HG02571 (cell line): Measurements from ENCODE around the gene TMEM109.

Experiments used
- ATAC-seq: cut with Tn5 transposase; IDR thresholded peaks from one replicate; pipeline ENCODE4 v1.9.1; 2021; ENCODE audit warnings: mild to moderate bottlenecking, moderate library complexity; ENCODE audit not compliant: unreplicated experiment

The TMEM109 gene, protein sequence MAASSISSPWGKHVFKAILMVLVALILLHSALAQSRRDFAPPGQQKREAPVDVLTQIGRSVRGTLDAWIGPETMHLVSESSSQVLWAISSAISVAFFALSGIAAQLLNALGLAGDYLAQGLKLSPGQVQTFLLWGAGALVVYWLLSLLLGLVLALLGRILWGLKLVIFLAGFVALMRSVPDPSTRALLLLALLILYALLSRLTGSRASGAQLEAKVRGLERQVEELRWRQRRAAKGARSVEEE

DNA sequence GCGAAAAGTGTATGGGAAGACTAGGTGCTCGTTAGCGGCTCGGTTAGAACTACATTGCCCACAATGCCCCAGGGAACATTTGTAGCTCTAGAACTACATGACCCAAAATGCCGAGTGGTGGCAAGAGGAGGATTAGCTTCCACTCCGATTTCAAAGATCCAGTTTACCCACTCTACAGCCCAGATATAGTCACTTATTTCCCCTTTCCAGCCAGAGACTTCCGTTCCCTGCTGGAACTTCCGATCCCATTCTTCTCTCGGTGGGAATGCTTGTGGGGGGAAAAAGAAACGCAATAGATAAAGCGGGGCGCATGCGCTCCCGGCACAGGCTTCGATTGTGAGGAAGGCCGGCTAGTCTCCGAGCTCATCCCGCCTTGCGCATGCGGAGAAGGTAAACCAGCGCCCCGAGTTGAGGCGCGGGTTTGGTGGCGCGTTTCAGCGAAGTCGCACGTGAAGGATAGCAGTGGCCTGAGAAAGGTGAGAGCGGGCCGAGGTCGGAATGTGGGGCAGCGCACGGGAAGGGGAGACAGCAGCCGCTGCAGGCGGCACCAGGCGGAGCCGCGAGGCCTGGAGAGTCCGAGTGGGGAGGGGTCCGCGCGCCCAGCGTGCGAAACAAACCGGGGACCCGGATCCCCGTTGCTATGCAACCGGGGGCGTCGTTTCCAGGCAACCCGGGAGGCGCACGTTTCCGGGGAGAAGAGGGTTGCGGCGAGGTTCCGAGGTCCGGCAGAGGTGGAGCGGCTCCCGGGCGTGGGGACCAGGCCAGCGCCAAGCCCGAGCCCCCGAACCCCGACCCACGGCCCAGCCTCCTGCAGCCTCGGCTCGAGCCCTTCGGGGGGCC is at the start of gene TMEM109:
TSS of gene TMEM109 (plus strand) at position 366 of the 840 bp plus-strand sequence. CDS start 5,536 bp downstream, outside the sequence.
- peak; percentile 43 for ATAC-seq

DNA sequence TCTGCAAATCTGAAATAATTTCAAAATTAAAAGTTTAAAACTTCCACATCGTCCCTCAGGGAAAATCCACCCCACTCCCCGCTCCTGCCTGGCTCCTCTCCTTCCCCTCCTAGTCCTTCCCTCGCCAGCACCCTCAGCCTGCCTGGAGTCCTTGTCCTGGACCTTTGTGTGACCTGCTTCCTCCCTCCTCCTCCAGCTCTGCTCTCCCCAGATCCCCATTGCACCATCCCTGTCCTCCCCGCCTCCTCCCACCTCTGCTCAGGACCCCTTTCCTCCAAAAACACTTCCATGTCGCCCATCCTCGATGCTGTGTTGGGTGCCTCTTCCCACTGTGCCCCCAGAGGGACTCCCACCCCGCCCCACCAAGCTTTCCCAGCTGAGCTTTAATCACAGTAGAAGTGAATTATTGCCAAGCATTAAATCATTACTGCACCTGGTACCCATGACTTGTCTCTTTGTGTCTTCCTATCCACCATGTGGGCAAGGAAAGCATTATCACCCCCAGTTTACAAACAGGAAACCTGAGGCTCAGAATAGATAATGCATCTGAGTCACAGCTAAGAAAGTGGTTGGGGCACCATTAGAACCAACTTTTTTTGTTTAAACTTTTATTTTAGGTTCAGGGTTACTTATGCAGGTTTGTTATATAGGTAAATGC is 49.0 kb upstream of the TMEM109 start:
- no peak for ATAC-seq

DNA sequence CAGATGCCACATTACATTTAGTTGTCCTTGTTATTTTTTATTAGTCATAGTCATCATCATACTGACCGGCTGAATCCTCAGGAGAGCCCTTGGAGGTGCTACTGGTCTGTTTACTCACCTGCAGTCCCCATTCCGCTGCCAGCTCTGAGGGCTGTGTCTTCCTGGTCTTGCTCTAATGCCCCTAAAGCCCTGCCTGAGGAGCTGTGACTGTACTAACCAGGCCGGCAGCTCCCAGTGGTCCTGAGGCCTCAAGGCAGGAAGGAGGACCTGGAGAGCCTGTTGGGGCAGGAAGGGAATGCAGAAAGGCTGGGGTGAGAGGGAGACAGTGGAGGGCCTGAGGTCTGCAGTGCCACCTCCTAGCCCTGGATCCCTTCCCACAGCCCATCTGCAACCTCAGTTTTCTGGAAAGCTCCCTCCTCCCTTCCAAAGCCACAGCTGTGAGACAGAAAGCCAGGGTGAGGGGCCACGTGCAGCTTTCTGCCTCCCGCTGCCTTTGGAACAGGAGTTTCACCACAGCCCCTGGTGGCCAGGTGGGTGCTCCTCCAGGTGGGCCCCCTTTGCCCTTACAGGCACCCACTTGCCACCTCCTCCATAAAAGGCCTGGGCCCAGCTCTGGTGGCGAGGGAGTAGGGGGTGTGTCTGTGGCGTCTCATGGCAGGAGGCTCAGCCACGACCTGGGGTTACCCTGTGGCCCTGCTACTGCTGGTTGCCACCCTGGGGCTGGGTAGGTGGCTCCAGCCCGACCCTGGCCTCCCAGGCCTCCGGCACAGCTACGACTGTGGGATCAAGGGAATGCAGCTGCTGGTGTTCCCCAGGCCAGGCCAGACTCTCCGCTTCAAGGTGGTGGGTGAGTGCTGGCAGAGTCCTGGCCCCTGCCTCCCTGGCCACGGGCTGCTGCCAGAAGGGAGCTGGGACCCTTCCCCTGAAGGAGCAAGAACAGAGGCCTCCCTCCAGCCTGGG is 46.8 kb upstream of the TMEM109 start, which contains the start of gene ZP1:
TSS of gene ZP1 (plus strand) at position 632 of the 960 bp plus-strand sequence. CDS start at position 652, 20 bp downstream.
- no peak for ATAC-seq

DNA sequence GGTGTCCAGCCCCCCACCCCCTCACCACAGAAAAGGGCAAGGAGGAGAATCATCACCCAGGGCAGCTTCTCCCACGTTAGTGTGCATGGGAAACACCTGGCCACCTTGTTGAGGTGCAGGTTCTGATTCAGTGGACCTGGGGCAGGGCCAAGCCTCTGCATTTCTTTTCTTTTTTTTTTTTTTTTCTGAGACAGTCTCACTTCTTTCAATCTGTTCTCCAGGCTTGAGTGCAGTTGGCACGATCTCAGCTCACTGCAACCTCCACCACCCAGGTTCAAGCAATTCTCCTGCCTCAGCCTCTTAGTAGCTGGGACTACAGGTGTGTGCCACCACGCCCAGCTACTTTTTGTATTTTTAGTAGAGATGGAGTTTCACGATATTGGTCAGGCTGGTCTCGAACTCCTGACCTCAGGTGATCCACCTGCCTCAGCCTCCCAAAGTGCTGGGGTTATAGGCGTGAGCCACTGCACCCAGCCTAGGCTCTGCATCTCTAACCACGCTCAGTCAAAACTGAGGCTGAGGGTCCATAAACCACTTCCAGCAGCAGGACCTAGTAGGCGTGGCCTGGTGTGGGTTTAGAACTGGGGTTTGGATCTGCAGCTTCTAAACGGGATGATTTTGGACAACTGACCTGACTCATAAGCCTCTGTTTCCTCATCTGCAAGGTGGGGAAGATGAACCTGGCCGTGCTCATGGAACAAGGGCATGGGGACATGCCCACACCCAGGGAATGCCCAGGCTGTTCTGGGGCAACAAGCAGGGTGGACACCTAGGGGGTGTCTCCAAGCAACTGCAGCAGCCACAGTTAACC is 45.9 kb upstream of the TMEM109 start:
- ATAC-seq = no peak

DNA sequence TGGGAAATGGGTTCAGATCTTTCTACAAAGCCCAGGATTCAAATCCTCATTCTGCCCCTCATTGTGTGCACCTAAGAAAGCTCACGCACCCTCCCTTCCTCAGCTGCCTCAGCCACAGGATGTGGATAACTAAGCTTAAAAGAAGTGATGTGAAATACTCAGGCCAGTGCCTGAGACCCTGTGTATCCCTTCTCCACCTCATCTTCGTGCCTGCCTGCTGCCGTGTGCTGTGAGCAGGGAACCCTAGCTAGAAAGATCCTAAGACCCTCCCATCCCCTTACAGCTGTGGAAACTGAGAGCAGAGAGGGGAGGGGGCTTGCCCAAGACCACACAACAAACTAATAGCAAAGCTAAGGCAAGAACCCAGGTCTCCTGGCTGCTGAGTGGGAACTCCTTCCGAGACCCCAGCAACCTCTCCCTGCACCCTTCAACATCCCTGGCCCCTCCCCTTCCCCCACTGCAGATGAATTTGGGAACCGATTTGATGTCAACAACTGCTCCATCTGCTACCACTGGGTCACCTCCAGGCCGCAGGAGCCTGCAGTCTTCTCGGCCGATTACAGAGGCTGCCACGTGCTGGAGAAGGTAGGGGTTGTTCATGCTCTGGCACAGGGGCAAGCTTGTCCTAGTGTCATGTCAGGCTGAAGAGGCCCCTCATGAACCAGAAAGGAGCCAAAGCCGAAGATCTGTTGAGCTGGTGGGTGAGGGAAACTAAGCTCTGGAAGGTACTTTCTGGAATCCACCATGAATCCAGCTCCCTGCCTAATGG is 45.1 kb upstream of the TMEM109 start:
- ATAC-seq = no peak

DNA sequence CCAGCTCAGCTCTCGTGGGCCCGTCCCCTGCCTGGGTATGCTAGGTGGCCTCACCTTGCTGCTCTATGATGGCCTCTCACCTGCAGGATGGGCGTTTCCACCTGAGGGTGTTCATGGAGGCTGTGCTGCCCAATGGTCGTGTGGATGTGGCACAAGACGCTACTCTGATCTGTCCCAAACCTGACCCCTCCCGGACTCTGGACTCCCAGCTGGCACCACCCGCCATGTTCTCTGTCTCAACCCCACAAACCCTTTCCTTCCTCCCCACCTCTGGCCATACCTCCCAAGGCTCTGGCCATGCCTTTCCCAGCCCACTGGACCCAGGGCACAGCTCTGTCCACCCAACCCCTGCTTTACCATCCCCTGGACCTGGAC is 44.5 kb upstream of the TMEM109 start:
- ATAC-seq = no peak

DNA sequence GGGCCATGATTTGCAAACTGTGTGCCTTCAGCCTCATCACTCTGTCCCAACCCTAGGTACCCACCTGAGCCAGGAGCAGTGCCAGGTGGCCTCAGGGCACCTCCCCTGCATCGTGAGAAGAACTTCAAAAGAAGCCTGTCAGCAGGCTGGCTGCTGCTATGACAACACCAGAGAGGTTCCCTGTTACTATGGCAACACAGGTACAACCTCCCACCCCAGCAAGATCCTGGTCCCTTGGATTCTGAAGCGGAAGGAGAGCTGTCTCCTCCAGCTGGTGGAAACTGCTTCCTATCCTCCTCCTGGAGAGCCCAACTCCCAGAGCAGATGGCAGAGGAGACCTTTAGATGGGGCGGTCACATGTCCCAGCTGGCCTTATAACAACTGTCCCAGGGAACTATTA is 43.7 kb upstream of the TMEM109 start:
- ATAC-seq = no peak

DNA sequence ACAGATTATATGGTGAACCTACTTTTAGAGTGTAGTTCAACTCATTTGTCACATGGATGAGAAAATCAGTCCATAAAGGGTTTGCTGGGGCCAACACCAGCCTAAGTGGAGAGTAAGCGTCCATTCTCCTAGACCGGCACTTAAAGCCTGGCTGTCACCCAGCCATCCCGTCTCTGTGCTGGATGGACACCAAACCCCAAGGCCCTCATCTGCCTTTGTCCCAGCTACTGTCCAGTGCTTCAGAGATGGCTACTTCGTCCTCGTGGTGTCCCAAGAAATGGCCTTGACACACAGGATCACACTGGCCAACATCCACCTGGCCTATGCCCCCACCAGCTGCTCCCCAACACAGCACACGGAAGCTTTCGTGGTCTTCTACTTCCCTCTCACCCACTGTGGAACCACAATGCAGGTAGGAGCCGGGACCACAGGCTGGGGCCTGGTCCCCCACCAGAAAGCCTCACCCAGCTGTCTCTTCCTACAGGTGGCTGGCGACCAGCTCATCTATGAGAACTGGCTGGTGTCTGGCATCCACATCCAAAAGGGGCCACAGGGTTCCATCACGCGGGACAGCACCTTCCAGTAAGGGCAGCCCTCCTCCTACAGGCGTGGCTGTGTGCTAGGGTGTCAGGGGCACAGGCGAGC is 43.1 kb upstream of the TMEM109 start:
- no peak for ATAC-seq

DNA sequence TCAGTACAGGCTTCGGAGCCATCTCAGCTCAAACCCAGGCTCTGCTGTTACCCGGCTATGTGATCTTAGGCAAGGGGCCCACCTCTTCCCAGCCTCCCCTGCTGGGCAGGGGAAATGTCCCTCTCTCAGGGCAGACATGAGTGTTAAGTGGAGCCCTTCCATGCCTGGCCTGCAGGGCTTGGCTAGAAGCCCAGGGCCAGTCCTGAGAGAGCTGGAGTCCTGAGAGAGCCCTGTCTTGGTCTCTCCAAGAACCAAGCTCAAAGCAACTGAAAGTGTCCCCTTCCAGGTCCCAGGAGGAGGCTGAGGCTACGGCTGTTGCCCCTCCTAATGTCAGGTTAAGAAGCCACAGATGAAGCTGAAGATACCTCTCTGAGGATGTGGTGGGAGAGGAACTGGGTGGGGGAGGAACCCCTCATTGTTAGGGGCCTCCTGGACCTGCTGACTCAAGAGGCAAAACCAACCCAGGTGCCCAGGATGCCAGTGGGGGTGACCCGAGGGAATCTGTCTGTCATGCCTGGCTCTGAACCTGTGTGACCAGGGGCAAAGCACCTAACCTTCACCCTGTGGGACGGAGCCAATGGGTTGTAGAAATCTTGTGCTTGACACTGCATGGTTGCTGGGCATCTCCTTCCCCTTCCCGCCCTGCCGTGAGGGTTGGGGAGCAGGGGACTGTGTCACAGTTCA is 42.4 kb upstream of the TMEM109 start:
- ATAC-seq = no peak

DNA sequence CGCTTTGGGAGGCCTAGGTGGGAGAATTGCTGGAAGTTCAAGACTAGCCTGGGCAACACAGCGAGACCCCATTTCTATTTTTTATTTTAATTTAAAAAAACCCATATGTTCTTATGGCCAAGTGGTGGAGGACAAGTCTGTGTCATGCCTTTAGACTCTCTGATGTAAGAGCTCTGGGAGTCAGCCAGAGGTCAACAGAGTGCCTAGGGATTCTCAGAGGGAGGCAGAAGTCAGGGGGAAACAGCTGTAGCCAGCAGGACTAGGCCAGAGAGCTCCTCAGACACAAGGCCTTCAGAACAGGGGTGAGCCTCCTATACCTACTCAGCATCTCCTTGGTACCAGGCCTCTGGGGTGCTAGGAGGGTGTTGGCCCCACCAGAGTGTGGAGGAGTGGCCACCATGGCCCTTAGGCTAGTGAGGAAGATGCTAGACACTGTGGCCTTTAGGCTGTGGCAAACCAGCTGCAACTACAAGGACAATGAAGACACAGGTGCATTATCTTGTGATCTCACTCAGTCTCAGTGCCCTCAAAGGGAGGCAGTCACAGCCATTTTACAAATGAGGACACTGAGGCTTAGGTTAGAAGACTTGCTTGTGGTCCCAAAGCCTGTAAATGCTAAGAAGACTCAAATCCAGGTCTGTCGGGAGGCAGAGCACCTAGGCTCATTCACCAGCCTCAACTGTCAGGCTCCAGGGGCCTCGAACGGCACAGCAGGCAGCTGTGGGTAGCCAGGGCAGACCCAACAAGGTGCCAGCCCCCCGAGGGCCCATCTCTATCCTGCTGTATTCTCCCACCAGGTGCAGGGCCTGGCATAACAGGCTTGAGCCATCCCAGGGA is 41.6 kb upstream of the TMEM109 start:
- ATAC-seq = no peak

DNA sequence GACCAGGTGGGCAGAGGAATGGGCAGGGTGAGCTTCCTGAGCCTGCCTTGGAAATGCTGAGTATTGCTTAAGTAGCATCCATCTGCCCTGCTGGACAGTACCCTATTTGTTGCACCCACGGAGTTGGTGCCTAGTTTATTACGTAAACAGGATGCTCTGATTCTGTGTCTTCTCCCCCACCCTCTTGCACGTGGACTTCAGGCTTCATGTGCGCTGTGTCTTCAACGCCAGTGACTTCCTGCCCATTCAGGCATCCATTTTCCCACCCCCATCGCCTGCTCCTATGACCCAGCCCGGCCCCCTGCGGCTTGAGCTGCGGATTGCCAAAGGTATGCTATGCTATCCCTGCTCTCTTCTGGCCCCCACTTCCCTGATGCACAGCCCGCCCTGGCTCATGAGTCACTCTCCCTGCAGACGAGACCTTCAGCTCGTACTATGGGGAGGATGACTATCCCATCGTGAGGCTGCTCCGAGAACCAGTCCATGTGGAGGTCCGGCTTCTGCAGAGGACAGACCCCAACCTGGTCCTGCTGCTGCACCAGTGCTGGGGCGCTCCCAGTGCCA is 40.9 kb upstream of the TMEM109 start:
- no peak for ATAC-seq

DNA sequence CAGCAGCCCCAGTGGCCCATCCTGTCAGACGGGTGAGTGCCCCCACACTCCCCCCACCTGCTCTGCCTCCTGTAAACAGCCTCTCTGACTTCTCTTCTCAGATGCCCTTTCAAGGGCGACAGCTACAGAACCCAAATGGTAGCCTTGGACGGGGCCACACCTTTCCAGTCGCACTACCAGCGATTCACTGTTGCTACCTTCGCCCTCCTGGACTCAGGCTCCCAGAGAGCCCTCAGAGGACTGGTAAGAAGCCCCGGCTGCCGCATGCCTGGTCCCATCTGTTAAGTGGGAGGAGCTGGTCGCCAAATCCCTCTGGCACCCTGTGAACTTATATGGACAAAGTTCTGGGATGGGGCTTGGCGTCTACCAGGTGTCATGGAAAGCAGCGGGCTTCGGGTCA is 40.4 kb upstream of the TMEM109 start:
- ATAC-seq = no peak

DNA sequence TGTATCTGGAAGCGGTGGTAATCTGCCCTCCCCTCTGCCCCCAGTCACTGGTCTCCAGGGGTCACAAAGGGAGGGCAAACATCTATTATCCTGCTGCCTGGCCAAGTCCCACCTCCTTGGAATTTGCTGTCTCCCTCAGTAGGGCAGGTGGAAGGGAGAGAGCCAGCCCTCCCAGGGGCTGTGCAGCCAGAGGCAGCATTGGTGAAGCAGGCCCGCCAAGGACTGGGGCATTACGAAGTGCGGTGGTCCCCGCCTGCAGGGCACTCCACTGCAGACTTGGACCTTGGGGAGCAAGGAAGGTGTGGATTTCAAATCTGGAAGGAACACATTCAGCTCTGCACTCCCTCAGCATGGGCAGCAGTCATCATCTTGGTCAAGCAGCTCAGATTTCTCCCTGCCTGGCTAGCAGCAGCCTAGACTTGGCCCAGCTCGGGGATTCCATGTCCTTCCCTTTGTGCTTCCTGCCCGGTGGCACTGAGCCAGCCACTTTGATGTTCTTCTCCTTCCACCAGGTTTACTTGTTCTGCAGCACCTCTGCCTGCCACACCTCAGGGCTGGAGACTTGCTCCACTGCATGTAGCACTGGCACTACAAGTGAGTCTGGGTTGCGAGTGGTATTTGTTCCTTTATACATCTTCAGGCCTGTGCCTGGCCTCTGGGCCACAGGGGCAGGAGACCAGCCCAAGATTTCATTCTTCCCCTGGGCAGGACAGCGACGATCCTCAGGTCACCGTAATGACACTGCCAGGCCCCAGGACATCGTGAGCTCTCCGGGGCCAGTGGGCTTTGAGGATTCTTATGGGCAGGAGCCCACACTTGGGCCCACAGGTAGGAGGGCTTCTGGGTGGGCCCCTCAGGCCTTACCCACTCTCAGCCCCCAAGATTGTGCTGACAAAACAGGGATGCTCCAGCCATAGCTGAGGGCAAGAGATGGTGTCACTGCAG is 39.3 kb upstream of the TMEM109 start:
- ATAC-seq = no peak

DNA sequence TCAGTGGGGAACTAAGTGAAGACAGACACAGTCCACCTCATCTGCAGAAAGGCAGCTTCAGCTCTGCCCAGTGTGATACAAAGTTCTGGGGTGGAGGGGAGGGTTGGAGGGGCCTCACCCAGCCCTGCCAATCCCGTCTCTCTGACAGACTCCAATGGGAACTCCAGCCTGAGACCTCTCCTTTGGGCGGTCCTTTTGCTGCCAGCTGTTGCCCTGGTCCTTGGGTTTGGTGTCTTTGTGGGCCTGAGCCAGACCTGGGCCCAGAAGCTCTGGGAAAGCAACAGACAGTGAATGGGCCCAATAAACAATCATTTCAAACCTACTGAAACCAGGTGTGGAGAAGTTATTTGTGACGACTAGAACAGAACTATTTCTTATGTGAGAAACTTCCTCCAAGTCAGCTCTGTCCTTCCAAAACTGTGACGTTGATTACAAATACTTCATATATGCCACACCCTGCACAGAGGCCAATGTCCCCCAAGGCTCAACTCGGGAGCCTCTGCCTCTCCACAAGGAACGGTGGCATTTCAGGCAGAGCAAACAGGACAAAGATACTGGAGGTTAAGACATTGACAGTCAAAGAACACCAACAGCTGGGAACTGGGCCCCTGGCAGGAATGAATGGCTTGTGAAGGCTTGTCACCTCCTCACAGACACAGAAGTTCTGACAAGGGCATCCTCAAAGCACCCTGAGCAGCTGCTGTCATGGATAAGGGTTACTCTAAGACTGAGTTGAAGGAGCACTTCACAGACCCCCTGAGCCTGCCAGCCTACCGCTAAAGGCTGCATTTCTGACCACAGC is 38.4 kb upstream of the TMEM109 start:
- no peak for ATAC-seq

DNA sequence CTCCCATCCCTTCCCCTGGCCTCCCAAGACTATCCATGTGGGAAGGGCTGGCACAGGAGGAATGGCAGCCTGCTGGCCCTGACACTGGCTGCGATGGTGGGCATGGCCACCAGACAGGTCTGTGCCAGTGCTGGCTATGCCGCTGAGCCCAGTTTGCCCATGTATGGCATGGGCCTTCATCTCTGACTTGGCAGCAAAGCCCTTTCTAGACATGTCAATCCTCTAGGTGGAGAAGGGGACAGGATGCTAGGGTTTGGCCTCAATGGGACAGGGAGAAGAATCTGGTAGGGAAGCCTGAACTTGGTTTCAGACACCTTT is 37.8 kb upstream of the TMEM109 start:
- no peak for ATAC-seq
